SH-SY5Y (cell line): Measurements from ENCODE around the gene MAGEB17.

Experiments
- GATA2 ChIP-seq: IDR thresholded peaks from 2 replicates; pipeline ENCODE4 v1.6.1; 2011; ENCODE audit warnings: mild to moderate bottlenecking, low read depth, low read length
- GATA3 ChIP-seq: IDR thresholded peaks from 2 replicates; pipeline ENCODE4 v1.6.1; 2011; ENCODE audit warnings: low read depth, mild to moderate bottlenecking, low read length, moderate library complexity

DNA sequence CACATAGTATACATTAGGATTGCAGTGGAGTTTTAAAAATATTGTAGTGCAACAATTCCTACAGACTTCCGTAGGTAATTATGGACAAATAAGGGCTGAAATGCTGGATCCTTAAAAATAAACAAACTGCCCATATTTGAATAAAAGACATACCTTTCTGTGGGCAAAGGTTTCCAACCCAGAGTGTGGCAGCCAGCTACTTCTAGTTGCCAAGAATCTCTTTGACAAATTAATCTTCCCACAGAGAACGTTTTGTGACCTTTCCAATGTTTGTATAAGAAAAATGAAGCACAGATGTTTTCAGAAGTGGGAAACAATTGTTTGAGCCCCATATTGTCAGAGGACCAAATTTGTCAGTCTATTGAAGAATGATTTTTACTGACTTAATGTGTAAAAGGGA, 22.9 kb upstream of the MAGEB17 start:
- no peak for TF ChIP-seq GATA3
- no peak for TF ChIP-seq GATA2
